HepG2 (cell line): ENCODE data around the gene ZFAND4. TPM values are rescaled to one million over a fixed set of nuclear protein-coding genes. Genes with fewer than 3 reads are reported as not detected.
A peak's percentile ranks its signal among the peaks of the same experiment; 100 is the strongest.

Experiments
- ARID3A ChIP-seq: IDR thresholded peaks from 2 replicates; pipeline ENCODE4 v1.6.1; 2012; ENCODE audit warnings: low read depth, low read length, improper control_type of control experiment
- ASH2L ChIP-seq: fragments of 300-600, 200-600 bp; sonication (generic); IDR thresholded peaks from 2 replicates; pipeline ENCODE4 v1.7.0; 2017; ENCODE audit warnings: low read depth, mild to moderate bottlenecking, moderate library complexity, mixed read lengths, low read length; ENCODE audit not compliant: insufficient read length
- EP300 ChIP-seq, 3 experiments: sonication (generic) in 1 of 3; formaldehyde crosslinking in 1 of 3; IDR thresholded peaks; 2 replicates each; pipeline versions ENCODE4 v1.5.1 to v1.6.1; 2011 to 2020; ENCODE audit warnings: low read depth in 2 of 3, low read length in 2 of 3, borderline replicate concordance in 1 of 3, improper control_type of control experiment in 1 of 3, mild to moderate bottlenecking in 1 of 3, missing genetic modification reagents in 1 of 3, moderate library complexity in 1 of 3
- SOX6 ChIP-seq, 2 experiments: fragments of 450-650 bp in 1 of 2; sonication (generic) in 1 of 2; formaldehyde crosslinking in 1 of 2; IDR thresholded peaks; 2 replicates each; pipeline versions ENCODE4 v1.4.0 to v1.6.1; 2017 to 2020; ENCODE audit warnings: antibody characterized with exemption in 1 of 2, mild to moderate bottlenecking in 1 of 2, missing genetic modification reagents in 1 of 2
- ZNF772 ChIP-seq: sonication (generic); formaldehyde crosslinking; IDR thresholded peaks from 2 replicates; pipeline ENCODE4 v1.5.0; 2020; ENCODE audit warnings: mild to moderate bottlenecking, missing genetic modification reagents
- ZNF841 ChIP-seq: sonication (generic); formaldehyde crosslinking; IDR thresholded peaks from 2 replicates; pipeline ENCODE4 v1.8.1; 2023; ENCODE audit warnings: missing genetic modification reagents, borderline replicate concordance
- polyA plus RNA-seq, 8 experiments: library from polyadenylated mRNA; depleted of rRNA in 3 of 8; stranded (reverse) in 7 of 8; unstranded in 1 of 8; fragments of >200 nt; fragmentation: Illumina TruSeq in 4 of 8; extraction: Trizol in 4 of 8; gene quantifications; 2 replicates each; pipeline versions ENCODE4 v1.2.1 to v1.2.3, GENCODE V29; 2011 to 2016; ENCODE audit warnings: low read depth in 4 of 8, missing spikeins in 1 of 8, mixed read lengths in 1 of 8; ENCODE audit not compliant: insufficient read depth in 1 of 8
- total RNA-seq, 5 experiments: library from RNA; depleted of rRNA; stranded (reverse); fragments of >200 nt; fragmentation: Illumina TruSeq; extraction: Trizol; gene quantifications; 2 replicates each; pipeline ENCODE4 v1.2.3, GENCODE V29; 2016; ENCODE audit warnings: low read depth in 1 of 5
- TF ChIP-seq, protein P1 (sequence below): sonication (generic); formaldehyde crosslinking; IDR thresholded peaks from 2 replicates; pipeline ENCODE4 v1.4.0; 2020; ENCODE audit warnings: missing genetic modification reagents, mild to moderate bottlenecking, borderline replicate concordance
- TF ChIP-seq, protein P2 (sequence below): sonication (generic); formaldehyde crosslinking; IDR thresholded peaks from 2 replicates; pipeline ENCODE4 v1.5.1; 2020; ENCODE audit warnings: mild to moderate bottlenecking, missing genetic modification reagents, borderline replicate concordance
- TF ChIP-seq, protein P3 (sequence below), 2 experiments: sonication (generic) in 1 of 2; formaldehyde crosslinking in 1 of 2; IDR thresholded peaks; 2 replicates each; pipeline versions ENCODE4 v1.4.0 to v1.6.1; 2016 to 2020; ENCODE audit warnings: borderline replicate concordance in 1 of 2, low read depth in 1 of 2, mild to moderate bottlenecking in 1 of 2, missing genetic modification reagents in 1 of 2

ZFAND4 gene
- total and polyA plus RNA-seq, 2 of the 13 experiments (the other 11 are each of a cell fraction or from before 2014, with no cell fraction given), result 2.9 to 9.2 TPM

DNA sequence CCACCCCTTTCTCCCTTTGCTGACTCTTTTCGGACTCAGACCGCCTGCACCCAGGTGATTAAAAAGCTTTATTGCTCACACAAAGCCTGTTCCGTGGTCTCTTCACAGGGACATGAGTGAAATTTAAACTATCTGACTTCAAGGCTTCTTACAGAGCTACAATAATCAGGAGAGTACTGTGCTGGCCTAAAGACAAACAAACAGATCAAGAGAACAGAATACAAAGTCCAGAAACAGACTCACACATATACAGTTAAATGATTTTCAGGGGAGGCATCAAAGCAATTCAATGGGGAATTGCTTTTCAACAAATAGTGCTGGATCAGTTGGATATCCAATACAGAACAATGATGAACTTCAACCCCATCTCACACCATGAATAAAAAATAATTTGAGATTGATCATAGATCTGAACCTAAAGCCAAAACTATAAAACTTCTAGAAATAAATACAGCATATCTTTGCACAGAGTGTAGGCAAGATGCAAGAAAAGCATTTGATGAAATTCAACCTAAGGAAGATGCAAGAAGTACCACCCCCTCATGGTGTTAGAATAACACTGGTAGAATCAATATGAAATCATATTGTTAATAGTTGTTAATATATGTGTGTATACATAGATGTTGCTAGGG lies 96.5 kb downstream of the ZFAND4 start (continued):
- TF ChIP-seq, protein P1, sequence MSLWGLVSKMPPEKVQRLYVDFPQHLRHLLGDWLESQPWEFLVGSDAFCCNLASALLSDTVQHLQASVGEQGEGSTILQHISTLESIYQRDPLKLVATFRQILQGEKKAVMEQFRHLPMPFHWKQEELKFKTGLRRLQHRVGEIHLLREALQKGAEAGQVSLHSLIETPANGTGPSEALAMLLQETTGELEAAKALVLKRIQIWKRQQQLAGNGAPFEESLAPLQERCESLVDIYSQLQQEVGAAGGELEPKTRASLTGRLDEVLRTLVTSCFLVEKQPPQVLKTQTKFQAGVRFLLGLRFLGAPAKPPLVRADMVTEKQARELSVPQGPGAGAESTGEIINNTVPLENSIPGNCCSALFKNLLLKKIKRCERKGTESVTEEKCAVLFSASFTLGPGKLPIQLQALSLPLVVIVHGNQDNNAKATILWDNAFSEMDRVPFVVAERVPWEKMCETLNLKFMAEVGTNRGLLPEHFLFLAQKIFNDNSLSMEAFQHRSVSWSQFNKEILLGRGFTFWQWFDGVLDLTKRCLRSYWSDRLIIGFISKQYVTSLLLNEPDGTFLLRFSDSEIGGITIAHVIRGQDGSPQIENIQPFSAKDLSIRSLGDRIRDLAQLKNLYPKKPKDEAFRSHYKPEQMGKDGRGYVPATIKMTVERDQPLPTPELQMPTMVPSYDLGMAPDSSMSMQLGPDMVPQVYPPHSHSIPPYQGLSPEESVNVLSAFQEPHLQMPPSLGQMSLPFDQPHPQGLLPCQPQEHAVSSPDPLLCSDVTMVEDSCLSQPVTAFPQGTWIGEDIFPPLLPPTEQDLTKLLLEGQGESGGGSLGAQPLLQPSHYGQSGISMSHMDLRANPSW, result peak; percentile 49; the same call in 1 of the 2 replicates
- TF ChIP-seq, protein P2, sequence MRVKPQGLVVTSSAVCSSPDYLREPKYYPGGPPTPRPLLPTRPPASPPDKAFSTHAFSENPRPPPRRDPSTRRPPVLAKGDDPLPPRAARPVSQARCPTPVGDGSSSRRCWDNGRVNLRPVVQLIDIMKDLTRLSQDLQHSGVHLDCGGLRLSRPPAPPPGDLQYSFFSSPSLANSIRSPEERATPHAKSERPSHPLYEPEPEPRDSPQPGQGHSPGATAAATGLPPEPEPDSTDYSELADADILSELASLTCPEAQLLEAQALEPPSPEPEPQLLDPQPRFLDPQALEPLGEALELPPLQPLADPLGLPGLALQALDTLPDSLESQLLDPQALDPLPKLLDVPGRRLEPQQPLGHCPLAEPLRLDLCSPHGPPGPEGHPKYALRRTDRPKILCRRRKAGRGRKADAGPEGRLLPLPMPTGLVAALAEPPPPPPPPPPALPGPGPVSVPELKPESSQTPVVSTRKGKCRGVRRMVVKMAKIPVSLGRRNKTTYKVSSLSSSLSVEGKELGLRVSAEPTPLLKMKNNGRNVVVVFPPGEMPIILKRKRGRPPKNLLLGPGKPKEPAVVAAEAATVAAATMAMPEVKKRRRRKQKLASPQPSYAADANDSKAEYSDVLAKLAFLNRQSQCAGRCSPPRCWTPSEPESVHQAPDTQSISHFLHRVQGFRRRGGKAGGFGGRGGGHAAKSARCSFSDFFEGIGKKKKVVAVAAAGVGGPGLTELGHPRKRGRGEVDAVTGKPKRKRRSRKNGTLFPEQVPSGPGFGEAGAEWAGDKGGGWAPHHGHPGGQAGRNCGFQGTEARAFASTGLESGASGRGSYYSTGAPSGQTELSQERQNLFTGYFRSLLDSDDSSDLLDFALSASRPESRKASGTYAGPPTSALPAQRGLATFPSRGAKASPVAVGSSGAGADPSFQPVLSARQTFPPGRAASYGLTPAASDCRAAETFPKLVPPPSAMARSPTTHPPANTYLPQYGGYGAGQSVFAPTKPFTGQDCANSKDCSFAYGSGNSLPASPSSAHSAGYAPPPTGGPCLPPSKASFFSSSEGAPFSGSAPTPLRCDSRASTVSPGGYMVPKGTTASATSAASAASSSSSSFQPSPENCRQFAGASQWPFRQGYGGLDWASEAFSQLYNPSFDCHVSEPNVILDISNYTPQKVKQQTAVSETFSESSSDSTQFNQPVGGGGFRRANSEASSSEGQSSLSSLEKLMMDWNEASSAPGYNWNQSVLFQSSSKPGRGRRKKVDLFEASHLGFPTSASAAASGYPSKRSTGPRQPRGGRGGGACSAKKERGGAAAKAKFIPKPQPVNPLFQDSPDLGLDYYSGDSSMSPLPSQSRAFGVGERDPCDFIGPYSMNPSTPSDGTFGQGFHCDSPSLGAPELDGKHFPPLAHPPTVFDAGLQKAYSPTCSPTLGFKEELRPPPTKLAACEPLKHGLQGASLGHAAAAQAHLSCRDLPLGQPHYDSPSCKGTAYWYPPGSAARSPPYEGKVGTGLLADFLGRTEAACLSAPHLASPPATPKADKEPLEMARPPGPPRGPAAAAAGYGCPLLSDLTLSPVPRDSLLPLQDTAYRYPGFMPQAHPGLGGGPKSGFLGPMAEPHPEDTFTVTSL (CRISPR knock-in tag), result peak; percentile 87; the same call in 1 of the 2 replicates
- TF ChIP-seq ZNF841 (no peak), ASH2L (peak; percentile 83), SOX6 (IDR thresholded peaks at IDR 0.05) (no peak), SOX6 (CRISPR knock-in tag; IDR thresholded peaks at IDR 0.05) (peak; percentile 79; the same call in 1 of the 2 replicates), ARID3A (peak; percentile 92), EP300 (IDR thresholded peaks at IDR 0.05; ENCODE audit: low read depth in 2 of 2, low read length in 2 of 2) (peak in 1 of 2 experiments; percentile 64; a peak in 2 of 4 replicates), EP300 (CRISPR knock-in tag; IDR thresholded peaks at IDR 0.05; ENCODE audit: borderline replicate concordance) (0 out of 2 replicates have a peak, but pooled peaks have one; percentile 38), ZNF772 (peak; percentile 24; the same call in 1 of the 2 replicates)
- TF ChIP-seq, protein P3, sequence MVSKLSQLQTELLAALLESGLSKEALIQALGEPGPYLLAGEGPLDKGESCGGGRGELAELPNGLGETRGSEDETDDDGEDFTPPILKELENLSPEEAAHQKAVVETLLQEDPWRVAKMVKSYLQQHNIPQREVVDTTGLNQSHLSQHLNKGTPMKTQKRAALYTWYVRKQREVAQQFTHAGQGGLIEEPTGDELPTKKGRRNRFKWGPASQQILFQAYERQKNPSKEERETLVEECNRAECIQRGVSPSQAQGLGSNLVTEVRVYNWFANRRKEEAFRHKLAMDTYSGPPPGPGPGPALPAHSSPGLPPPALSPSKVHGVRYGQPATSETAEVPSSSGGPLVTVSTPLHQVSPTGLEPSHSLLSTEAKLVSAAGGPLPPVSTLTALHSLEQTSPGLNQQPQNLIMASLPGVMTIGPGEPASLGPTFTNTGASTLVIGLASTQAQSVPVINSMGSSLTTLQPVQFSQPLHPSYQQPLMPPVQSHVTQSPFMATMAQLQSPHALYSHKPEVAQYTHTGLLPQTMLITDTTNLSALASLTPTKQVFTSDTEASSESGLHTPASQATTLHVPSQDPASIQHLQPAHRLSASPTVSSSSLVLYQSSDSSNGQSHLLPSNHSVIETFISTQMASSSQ (IDR thresholded peaks at IDR 0.05; ENCODE audit: low read depth), result 0 out of 2 replicates have a peak, but pooled peaks have one; percentile 25
- TF ChIP-seq, protein P3 (CRISPR knock-in tag; IDR thresholded peaks at IDR 0.05; ENCODE audit: borderline replicate concordance), result no peak
